Ovary (tissue), 9 donors: ENCODE results near the gene UBE2D3. TPM values are rescaled to one million over a fixed set of nuclear protein-coding genes. Genes with fewer than 3 reads are reported as not detected.
"Not testable (repeated sequence)": the region's sequence is repeated elsewhere in the genome, so short reads cannot be mapped to it uniquely, and the experiment has no call there.

ENCODE experiments used
- DNase-seq, 5 donors: peaks; one replicate each; pipeline ENCODE4 v3.0.0-alpha.2; 2019 to 2020
- H3K27ac ChIP-seq, 2 donors: fragments of 200-600 bp; one replicate each; pipeline versions ENCODE4 v1.5.1 to v1.8.0; 2019 to 2022
- H3K27me3 ChIP-seq: fragments of 200-600 bp; one replicate; pipeline ENCODE4 v1.8.0; 2022
- H3K36me3 ChIP-seq: fragments of 200-600 bp; sonication (generic); one replicate; pipeline ENCODE4 v1.5.1; 2019
- H3K4me1 ChIP-seq: one replicate; pipeline ENCODE4 v1.8.1; 2013; ENCODE audit warnings: mild to moderate bottlenecking, moderate library complexity; ENCODE audit not compliant: insufficient read depth
- H3K4me3 ChIP-seq: fragments of 200-600 bp; sonication (generic); one replicate; pipeline ENCODE4 v1.5.1; 2017
- H3K9me3 ChIP-seq, 2 donors: fragments of 200-600 bp in 1 of 2; sonication (generic) in 1 of 2; one replicate each; pipeline versions ENCODE4 v1.5.1 to v1.8.1; 2013 to 2019; ENCODE audit warnings: mild to moderate bottlenecking in 1 of 2, moderate library complexity in 1 of 2
- CTCF ChIP-seq, 3 donors: fragments of 450-650 bp in 2 of 3; fragments of 200-600 bp in 1 of 3; IDR thresholded peaks; one replicate each; pipeline versions ENCODE4 v1.5.1 to v1.8.0; 2016 to 2022; ENCODE audit warnings: antibody characterized with exemption in 3 of 3, mild to moderate bottlenecking in 1 of 3
- EP300 ChIP-seq: sonication (generic); formaldehyde crosslinking; IDR thresholded peaks from one replicate; pipeline ENCODE4 v1.6.1; 2017; ENCODE audit warnings: antibody characterized with exemption
- POLR2A ChIP-seq: fragments of 450-650 bp; IDR thresholded peaks from one replicate; pipeline ENCODE4 v1.6.1; 2017; ENCODE audit warnings: antibody characterized with exemption, mild to moderate bottlenecking, moderate library complexity
- WGBS, 3 donors: extraction: QIAGEN DNeasy Blood & Tissue Kit in 1 of 3; methylation state at CpG; one replicate each; pipeline versions ENCODE4 v1.1.5 to v1.1.7; 2013 to 2017; 5-methylcytosine and 5-hydroxymethylcytosine counted together
- intact Hi-C, 4 donors: fragments of 100-400 bp; cut with DNase I; formaldehyde crosslinking; loops; one replicate each; pipeline versions ENCODE4 v1.11.0 to v1.15.1; 2022 to 2023
- polyA plus RNA-seq, 2 donors: library from polyadenylated mRNA; stranded (reverse); fragments of 200-250 nt in 1 of 2; fragments of 350-450 nt in 1 of 2; fragmentation: Illumina TruSeq in 1 of 2; extraction: RNeasy Lipid Tissue Mini Kit (QIAGEN cat#74804) in 1 of 2; gene quantifications; one replicate each; pipeline ENCODE4 v1.2.3, GENCODE V29; 2013 to 2014
- total RNA-seq, 7 donors: library from RNA; depleted of rRNA in 2 of 7; stranded (reverse); fragments of >200 nt in 2 of 7; fragmentation: NEBNext Ultra II Directional in 3 of 7; extraction: Animal tissue kit (Norgen Biotek cat#: 25700) in 3 of 7; gene quantifications; one replicate each; pipeline versions ENCODE4 v1.1.0 to v1.2.4, GENCODE V29; 2016 to 2023
- donor health status: DM: no; HTN: no; CAD: no; lungs with moderate emphysema.
- donor health status: DM: no; HTN: no; CAD: no.
- donor health status: Bipolar disorder and iron deficiency.
- donor health status: DM: yes; HTN: yes; CAD: no.
- donor health status: DM: no; HTN: no; CAD: no.
- donor health status: DM: yes; HTN: yes; CAD: no.

The UBE2D3 gene
- total and polyA plus RNA-seq, 9 donors: 163 to 347 (median 258) TPM

GRCh38 chr4:102868781-102869568, 41.6 kb upstream of the UBE2D3 start, which contains the start of gene CISD2:
Gene CISD2 (plus strand): TSS chr4:102868992. CDS start chr4:102869085, 93 bp downstream.
- intact Hi-C loops: loop anchor here in 2 of 4 donors (1.0 to 2.0 kb wide), 3 partner anchors 41 to 368 kb away; partner anchors contain the start of genes NFKB1 (in 1 of the 2) and UBE2D3 (in 1 of the 2)
- Histone ChIP-seq H3K27ac (peak within 1 kb of the TSS; percentile 89 to 93), H3K4me1 (peaks cover 2% of the 10 kb centered on the region), H3K27me3 (no peaks in the 10 kb centered on the region), H3K36me3 (no peaks in the 10 kb centered on the region), H3K4me3 (peak within 1 kb of the TSS; percentile 63), H3K9me3 (no peaks in the 10 kb centered on the region)
- 0 to 1% (median 0%) methylated on average over 60 to 71 of the region's 71 CpGs for WGBS, 3 donors
- TF ChIP-seq POLR2A (peak; percentile 90), EP300 (no peak), CTCF (IDR thresholded peaks at IDR 0.05) (peak in 1 of 3 donors; percentile 32)
- DNase-seq: peak; percentile 91 to 95 (median 93)

DNA sequence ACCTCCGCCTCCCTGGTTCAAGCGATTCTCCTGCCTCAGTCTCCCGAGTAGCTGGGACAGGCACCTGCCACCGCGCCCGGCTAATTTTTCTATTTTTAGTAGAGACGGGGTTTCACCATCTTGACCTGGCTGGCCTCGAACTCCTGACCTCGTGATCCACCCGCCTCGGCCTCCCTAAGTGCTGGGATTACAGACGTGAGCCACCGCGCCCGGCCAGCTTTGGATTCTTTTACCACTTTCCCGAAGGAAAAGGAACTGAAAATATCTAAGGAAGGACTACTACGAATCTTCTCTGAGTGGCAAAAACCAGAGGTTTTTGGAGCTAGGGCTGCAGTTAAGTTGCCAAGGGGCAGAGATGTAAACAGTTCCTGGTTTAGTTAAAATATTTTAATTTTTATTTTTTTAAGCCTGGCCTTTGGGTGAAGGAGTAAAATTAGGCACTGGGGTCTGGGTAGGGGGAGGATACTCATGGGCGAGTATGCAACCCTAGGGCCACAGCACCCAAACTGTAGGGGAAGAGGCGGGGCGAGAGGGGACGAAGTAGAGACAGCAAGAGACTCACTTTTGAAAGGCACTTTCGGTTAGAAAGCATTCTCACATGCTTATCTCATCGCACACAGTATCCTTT, 40.9 kb upstream of the UBE2D3 start:
- H3K4me3 ChIP-seq: peak overlapping the region; percentile 63
- H3K27ac ChIP-seq: peak overlapping the region; percentile 89 to 93
- TF ChIP-seq EP300 (no peak), POLR2A (no peak), CTCF (IDR thresholded peaks at IDR 0.05) (no peak)
- DNase-seq: peak; percentile 18 to 68 (median 53)
- H3K4me1 ChIP-seq: no peaks in the 10 kb centered on the region
- 5 to 16% (median 8%) methylated on average over 23 of the region's 23 CpGs for WGBS, 3 donors
- H3K27me3 ChIP-seq: no peaks in the 10 kb centered on the region
- H3K36me3 ChIP-seq: no peaks in the 10 kb centered on the region
- intact Hi-C loops: loop anchor here in 2 of 4 donors (1.0 to 2.0 kb wide), 3 partner anchors 40 to 367 kb away; partner anchors contain the start of genes NFKB1 (in 1 of the 2) and UBE2D3 (in 1 of the 2)
- no peaks in the 10 kb centered on the region for H3K9me3 ChIP-seq

DNA sequence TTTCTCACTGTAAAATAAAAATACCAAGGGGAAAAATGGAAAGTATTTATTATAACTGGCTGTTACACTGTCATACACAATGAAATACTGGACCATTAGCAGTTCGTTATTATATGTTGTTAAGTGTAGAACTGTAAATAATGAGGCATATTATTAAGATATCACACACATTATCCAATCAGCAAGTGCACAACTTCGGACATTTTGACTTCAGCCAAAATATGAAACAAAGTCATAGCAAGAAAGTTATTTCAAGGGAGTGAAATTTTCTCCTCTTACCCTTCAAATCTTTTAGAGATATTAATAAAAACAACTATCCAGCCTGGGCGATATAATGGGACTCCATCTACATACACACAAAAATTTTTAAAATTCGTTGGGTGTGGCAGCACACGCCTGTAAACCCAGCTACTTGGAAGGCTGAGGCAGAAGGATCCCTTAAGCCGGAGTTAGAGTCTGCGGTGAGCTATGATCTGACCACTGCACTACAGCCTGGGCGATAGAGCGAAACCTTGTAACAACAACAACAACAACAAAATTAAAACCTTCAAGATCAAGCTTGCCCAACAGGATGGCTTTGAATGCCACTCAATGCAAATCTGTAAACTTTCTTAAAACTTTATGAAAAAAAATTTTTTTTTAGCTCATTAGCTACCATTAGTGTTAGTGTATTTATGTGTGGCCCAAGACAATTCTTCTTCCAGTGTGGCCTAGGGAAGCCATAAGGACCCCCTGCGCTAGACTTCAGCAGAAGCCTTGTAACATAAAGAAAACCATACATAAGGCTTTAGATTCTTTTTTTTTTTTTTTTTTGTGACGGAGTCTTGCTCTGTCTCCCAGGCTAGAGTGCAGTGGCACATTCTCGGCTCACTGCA, 40.2 kb upstream of the UBE2D3 start:
- intact Hi-C loops: loop anchor here in 2 of 4 donors (1.0 to 2.0 kb wide), 3 partner anchors 39 to 367 kb away; partner anchors contain the start of genes NFKB1 (in 1 of the 2) and UBE2D3 (in 1 of the 2)
- Histone ChIP-seq H3K36me3 (no peaks in the 10 kb centered on the region), H3K4me3 (peak overlapping the region; percentile 63), H3K27ac (peak overlapping the region; percentile 89 to 93), H3K27me3 (no peaks in the 10 kb centered on the region), H3K4me1 (no peaks in the 10 kb centered on the region), H3K9me3 (no peaks in the 10 kb centered on the region)
- DNase-seq: no peak
- TF ChIP-seq POLR2A (no peak), EP300 (no peak), CTCF (IDR thresholded peaks at IDR 0.05) (no peak)
- 66 to 81% (median 74%) methylated on average over 12 of the region's 12 CpGs for WGBS, 3 donors

- H3K4me1 ChIP-seq, H3K9me3 ChIP-seq, H3K27ac ChIP-seq, DNase-seq, intact Hi-C loops, H3K36me3 ChIP-seq, H3K4me3 ChIP-seq, H3K27me3 ChIP-seq: not testable (repeated sequence)
- 91 to 97% (median 95%) methylated on average over 5 of the region's 5 CpGs for WGBS, 3 donors
Observed at GRCh38 chr4:102865327-102865726, 38.0 kb upstream of the UBE2D3 start.
